OCI-LY3 (cell line): ENCODE results near the gene DRC1.

Experiments used
- H2AFZ ChIP-seq: fragments of 200-600, 300-600 bp; shearing (Covaris generic); 2 replicates; pipeline ENCODE4 v1.6.0; 2014; ENCODE audit warnings: antibody characterized with exemption, low read depth, low read length
- H3K27ac ChIP-seq: fragments of 200-600, 300-600 bp; sonication (generic); 2 replicates; pipeline ENCODE4 v1.5.1; 2014; ENCODE audit warnings: mild to moderate bottlenecking, low read length, moderate library complexity, mixed read lengths
- H3K27me3 ChIP-seq: fragments of 200-600, 300-600 bp; sonication (generic); 2 replicates; pipeline ENCODE4 v1.6.1; 2014; ENCODE audit warnings: low read depth, low read length, mixed read lengths
- H3K36me3 ChIP-seq: fragments of 200-600, 300-600 bp; sonication (generic); replicated peaks from 2 replicates; pipeline ENCODE3; 2014; ENCODE audit warnings: low read depth, low read length, mixed read lengths
- H3K4me1 ChIP-seq: fragments of 300-600, 200-600 bp; sonication (generic); 2 replicates; pipeline ENCODE4 v1.6.1; 2014; ENCODE audit warnings: low read length, mixed read lengths
- H3K4me2 ChIP-seq: fragments of 200-600, 300-600 bp; sonication (generic); 2 replicates; pipeline ENCODE4 v1.6.1; 2014; ENCODE audit warnings: low read length, mixed read lengths
- H3K4me3 ChIP-seq: fragments of 300-600, 200-600 bp; sonication (generic); 2 replicates; pipeline ENCODE4 v1.5.1; 2014; ENCODE audit warnings: antibody characterized with exemption, mild to moderate bottlenecking, low read length, moderate library complexity
- H3K79me2 ChIP-seq: fragments of 300-600, 200-600 bp; shearing (Covaris generic); 2 replicates; pipeline ENCODE4 v1.6.1; 2014; ENCODE audit warnings: mild to moderate bottlenecking, low read length, mixed read lengths
- H3K9ac ChIP-seq: fragments of 300-600, 200-600 bp; shearing (Covaris generic); 2 replicates; pipeline ENCODE4 v1.6.0; 2014; ENCODE audit warnings: mild to moderate bottlenecking, low read length, moderate library complexity
- H3K9me3 ChIP-seq: fragments of 200-600, 300-600 bp; shearing (Covaris generic); 2 replicates; pipeline ENCODE4 v1.6.1; 2014; ENCODE audit warnings: low read length, mixed read lengths; ENCODE audit not compliant: insufficient read depth
- H4K20me1 ChIP-seq: fragments of 200-600, 300-600 bp; sonication (generic); 2 replicates; pipeline ENCODE4 v1.6.1; 2016; ENCODE audit warnings: low read length, mixed read lengths; ENCODE audit not compliant: insufficient read depth
- CTCF ChIP-seq: fragments of 200-600, 300-600 bp; sonication (generic); IDR thresholded peaks from 2 replicates; pipeline ENCODE4 v1.5.1; 2014; ENCODE audit warnings: antibody characterized with exemption, low read length, low read depth
- EZH2phosphoT487 ChIP-seq: fragments of 200-600 bp; shearing (Covaris generic); IDR thresholded peaks from 2 replicates; pipeline ENCODE4 v1.6.1; 2018; ENCODE audit warnings: antibody characterized with exemption, mixed run types, low read depth

Gene DRC1

GRCh38 chr2:26453421-26454329, 52.0 kb downstream of the DRC1 start:
- H3K27me3 ChIP-seq = no peaks in the 10 kb centered on the region

GRCh38 chr2:26454561-26455001, 52.9 kb downstream of the DRC1 start:
- Histone ChIP-seq H3K36me3 (no peaks in the 10 kb centered on the region), H3K27ac (no peak overlapping the region), H3K4me3 (no peak overlapping the region), H4K20me1 (no peaks in the 10 kb centered on the region), H3K4me1 (no peaks in the 10 kb centered on the region), H3K4me2 (no peak overlapping the region), H3K9ac (no peak overlapping the region), H3K9me3 (no peaks in the 10 kb centered on the region), H3K27me3 (no peaks in the 10 kb centered on the region), H2AFZ (no peak overlapping the region), H3K79me2 (no peaks in the 10 kb centered on the region)
- TF ChIP-seq EZH2phosphoT487 (no peak), CTCF (no peak)

More at GRCh38 chr2:26453421-26454329, 52.0 kb downstream of the DRC1 start:
- no peaks in the 10 kb centered on the region for H4K20me1 ChIP-seq
- no peaks in the 10 kb centered on the region for H3K36me3 ChIP-seq
- H3K27ac ChIP-seq = no peak overlapping the region
- no peak overlapping the region for H3K4me2 ChIP-seq
- no peak overlapping the region for H2AFZ ChIP-seq
- H3K4me3 ChIP-seq = no peak overlapping the region
- H3K79me2 ChIP-seq = no peaks in the 10 kb centered on the region
- no peaks in the 10 kb centered on the region for H3K4me1 ChIP-seq
- H3K9me3 ChIP-seq = no peaks in the 10 kb centered on the region
- TF ChIP-seq CTCF (no peak), EZH2phosphoT487 (no peak)
- no peak overlapping the region for H3K9ac ChIP-seq

GRCh38 chr2:26455037-26455669, 53.4 kb downstream of the DRC1 start:
- Histone ChIP-seq H3K79me2 (no peaks in the 10 kb centered on the region), H3K4me3 (no peak overlapping the region), H3K27me3 (no peaks in the 10 kb centered on the region), H3K27ac (no peak overlapping the region), H3K9me3 (no peaks in the 10 kb centered on the region), H2AFZ (no peak overlapping the region), H3K4me2 (no peak overlapping the region), H3K36me3 (no peaks in the 10 kb centered on the region), H3K4me1 (no peaks in the 10 kb centered on the region), H4K20me1 (no peaks in the 10 kb centered on the region), H3K9ac (no peak overlapping the region)
- no peak for TF ChIP-seq CTCF
- TF ChIP-seq EZH2phosphoT487 = no peak
